SU-DHL-6 (cell line): ENCODE results near the gene XYLT1.

Experiments used
- EZH2phosphoT487 ChIP-seq: fragments of 200-600 bp; sonication (generic), shearing (Covaris generic); conservative IDR thresholded peaks from 2 replicates; pipeline ENCODE4 v1.6.1; 2018; ENCODE audit warnings: mild to moderate bottlenecking, antibody characterized with exemption, low read length, moderate library complexity, mixed read lengths
- TF ChIP-seq, protein P1 (sequence below): fragments of 200-600 bp; sonication (generic); IDR thresholded peaks from one replicate; pipeline ENCODE4 v1.5.1; 2017; ENCODE audit warnings: antibody characterized with exemption, mild to moderate bottlenecking, low read length, moderate library complexity; ENCODE audit not compliant: insufficient read depth, poor library complexity, severe bottlenecking

GRCh38 chr16:17244872-17245551 is 225.7 kb downstream of the XYLT1 start:
- TF ChIP-seq, protein P1, sequence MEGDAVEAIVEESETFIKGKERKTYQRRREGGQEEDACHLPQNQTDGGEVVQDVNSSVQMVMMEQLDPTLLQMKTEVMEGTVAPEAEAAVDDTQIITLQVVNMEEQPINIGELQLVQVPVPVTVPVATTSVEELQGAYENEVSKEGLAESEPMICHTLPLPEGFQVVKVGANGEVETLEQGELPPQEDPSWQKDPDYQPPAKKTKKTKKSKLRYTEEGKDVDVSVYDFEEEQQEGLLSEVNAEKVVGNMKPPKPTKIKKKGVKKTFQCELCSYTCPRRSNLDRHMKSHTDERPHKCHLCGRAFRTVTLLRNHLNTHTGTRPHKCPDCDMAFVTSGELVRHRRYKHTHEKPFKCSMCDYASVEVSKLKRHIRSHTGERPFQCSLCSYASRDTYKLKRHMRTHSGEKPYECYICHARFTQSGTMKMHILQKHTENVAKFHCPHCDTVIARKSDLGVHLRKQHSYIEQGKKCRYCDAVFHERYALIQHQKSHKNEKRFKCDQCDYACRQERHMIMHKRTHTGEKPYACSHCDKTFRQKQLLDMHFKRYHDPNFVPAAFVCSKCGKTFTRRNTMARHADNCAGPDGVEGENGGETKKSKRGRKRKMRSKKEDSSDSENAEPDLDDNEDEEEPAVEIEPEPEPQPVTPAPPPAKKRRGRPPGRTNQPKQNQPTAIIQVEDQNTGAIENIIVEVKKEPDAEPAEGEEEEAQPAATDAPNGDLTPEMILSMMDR: no peak
- TF ChIP-seq EZH2phosphoT487: no peak
